OCI-LY3 (cell line): ENCODE data around the gene IFNE.
A peak's percentile ranks its signal among the peaks of the same experiment; 100 is the strongest.

Experiments
- H2AFZ ChIP-seq: fragments of 200-600, 300-600 bp; shearing (Covaris generic); 2 replicates; pipeline ENCODE4 v1.6.0; 2014; ENCODE audit warnings: antibody characterized with exemption, low read depth, low read length
- H3K27ac ChIP-seq: fragments of 200-600, 300-600 bp; sonication (generic); 2 replicates; pipeline ENCODE4 v1.5.1; 2014; ENCODE audit warnings: mild to moderate bottlenecking, low read length, moderate library complexity, mixed read lengths
- H3K27me3 ChIP-seq: fragments of 200-600, 300-600 bp; sonication (generic); 2 replicates; pipeline ENCODE4 v1.6.1; 2014; ENCODE audit warnings: low read depth, low read length, mixed read lengths
- H3K36me3 ChIP-seq: fragments of 200-600, 300-600 bp; sonication (generic); replicated peaks from 2 replicates; pipeline ENCODE3; 2014; ENCODE audit warnings: low read depth, low read length, mixed read lengths
- H3K4me1 ChIP-seq: fragments of 300-600, 200-600 bp; sonication (generic); 2 replicates; pipeline ENCODE4 v1.6.1; 2014; ENCODE audit warnings: low read length, mixed read lengths
- H3K4me2 ChIP-seq: fragments of 200-600, 300-600 bp; sonication (generic); 2 replicates; pipeline ENCODE4 v1.6.1; 2014; ENCODE audit warnings: low read length, mixed read lengths
- H3K4me3 ChIP-seq: fragments of 300-600, 200-600 bp; sonication (generic); 2 replicates; pipeline ENCODE4 v1.5.1; 2014; ENCODE audit warnings: antibody characterized with exemption, mild to moderate bottlenecking, low read length, moderate library complexity
- H3K79me2 ChIP-seq: fragments of 300-600, 200-600 bp; shearing (Covaris generic); 2 replicates; pipeline ENCODE4 v1.6.1; 2014; ENCODE audit warnings: mild to moderate bottlenecking, low read length, mixed read lengths
- H3K9ac ChIP-seq: fragments of 300-600, 200-600 bp; shearing (Covaris generic); 2 replicates; pipeline ENCODE4 v1.6.0; 2014; ENCODE audit warnings: mild to moderate bottlenecking, low read length, moderate library complexity
- H3K9me3 ChIP-seq: fragments of 200-600, 300-600 bp; shearing (Covaris generic); 2 replicates; pipeline ENCODE4 v1.6.1; 2014; ENCODE audit warnings: low read length, mixed read lengths; ENCODE audit not compliant: insufficient read depth
- H4K20me1 ChIP-seq: fragments of 200-600, 300-600 bp; sonication (generic); 2 replicates; pipeline ENCODE4 v1.6.1; 2016; ENCODE audit warnings: low read length, mixed read lengths; ENCODE audit not compliant: insufficient read depth
- EZH2phosphoT487 ChIP-seq: fragments of 200-600 bp; shearing (Covaris generic); IDR thresholded peaks from 2 replicates; pipeline ENCODE4 v1.6.1; 2018; ENCODE audit warnings: antibody characterized with exemption, mixed run types, low read depth
- TF ChIP-seq, protein P1 (sequence below): fragments of 200-600, 300-600 bp; sonication (generic); IDR thresholded peaks from 2 replicates; pipeline ENCODE4 v1.5.1; 2014; ENCODE audit warnings: antibody characterized with exemption, low read length, low read depth

IFNE gene

DNA sequence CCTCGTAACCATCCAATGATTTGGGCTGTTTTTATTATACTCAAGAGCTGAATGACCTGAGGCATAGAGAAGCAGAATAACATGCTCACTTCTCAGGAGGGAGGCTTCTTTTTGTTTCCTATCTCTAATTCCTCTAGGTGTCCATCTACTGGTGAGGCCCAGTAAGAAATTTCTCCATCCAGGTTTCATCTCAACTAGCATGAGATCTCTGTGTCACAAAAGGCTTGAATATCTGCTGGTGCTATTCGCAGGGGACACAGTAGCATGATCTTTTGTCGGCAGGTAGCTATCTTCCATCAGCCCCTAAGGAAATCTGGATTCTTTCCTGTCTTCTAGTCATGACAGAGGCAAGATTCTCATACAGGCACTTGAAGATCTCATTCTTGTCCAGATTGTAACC, 8.9 kb downstream of the IFNE start:
- no peaks in the 10 kb centered on the region for H3K9me3 ChIP-seq
- H3K27me3 ChIP-seq = peaks cover 43% of the 10 kb centered on the region
- H4K20me1 ChIP-seq = no peaks in the 10 kb centered on the region
- TF ChIP-seq EZH2phosphoT487 = no peak
- TF ChIP-seq, protein P1, sequence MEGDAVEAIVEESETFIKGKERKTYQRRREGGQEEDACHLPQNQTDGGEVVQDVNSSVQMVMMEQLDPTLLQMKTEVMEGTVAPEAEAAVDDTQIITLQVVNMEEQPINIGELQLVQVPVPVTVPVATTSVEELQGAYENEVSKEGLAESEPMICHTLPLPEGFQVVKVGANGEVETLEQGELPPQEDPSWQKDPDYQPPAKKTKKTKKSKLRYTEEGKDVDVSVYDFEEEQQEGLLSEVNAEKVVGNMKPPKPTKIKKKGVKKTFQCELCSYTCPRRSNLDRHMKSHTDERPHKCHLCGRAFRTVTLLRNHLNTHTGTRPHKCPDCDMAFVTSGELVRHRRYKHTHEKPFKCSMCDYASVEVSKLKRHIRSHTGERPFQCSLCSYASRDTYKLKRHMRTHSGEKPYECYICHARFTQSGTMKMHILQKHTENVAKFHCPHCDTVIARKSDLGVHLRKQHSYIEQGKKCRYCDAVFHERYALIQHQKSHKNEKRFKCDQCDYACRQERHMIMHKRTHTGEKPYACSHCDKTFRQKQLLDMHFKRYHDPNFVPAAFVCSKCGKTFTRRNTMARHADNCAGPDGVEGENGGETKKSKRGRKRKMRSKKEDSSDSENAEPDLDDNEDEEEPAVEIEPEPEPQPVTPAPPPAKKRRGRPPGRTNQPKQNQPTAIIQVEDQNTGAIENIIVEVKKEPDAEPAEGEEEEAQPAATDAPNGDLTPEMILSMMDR = no peak
- peaks cover 8% of the 10 kb centered on the region for H3K4me1 ChIP-seq
- no peak overlapping the region for H3K9ac ChIP-seq
- no peak overlapping the region for H3K4me2 ChIP-seq
- H3K36me3 ChIP-seq = no peaks in the 10 kb centered on the region
- H3K79me2 ChIP-seq = no peaks in the 10 kb centered on the region
- no peak overlapping the region for H3K4me3 ChIP-seq
- no peak overlapping the region for H2AFZ ChIP-seq
- no peak overlapping the region for H3K27ac ChIP-seq

DNA sequence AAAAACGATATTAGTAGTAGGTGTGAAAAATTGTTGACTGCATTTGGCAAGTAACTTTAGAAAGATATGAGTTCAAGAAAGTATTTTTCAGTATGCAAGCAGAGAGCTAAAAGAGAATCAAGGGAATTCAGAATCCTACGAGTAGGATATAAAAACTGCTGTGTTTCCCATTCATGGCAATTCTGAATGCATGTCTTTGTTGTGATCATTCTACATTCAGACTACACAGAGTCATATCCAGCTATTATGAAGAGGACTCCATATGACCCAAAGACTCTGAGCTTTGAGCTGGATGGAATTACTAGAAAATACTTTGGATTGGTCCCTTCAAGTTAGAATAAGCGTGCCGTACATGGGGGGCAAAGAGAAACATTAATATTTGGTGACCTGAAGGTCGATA, 12.0 kb downstream of the IFNE start:
- H3K4me2 ChIP-seq = no peak overlapping the region
- no peaks in the 10 kb centered on the region for H3K4me1 ChIP-seq
- H3K36me3 ChIP-seq = no peaks in the 10 kb centered on the region
- H3K27me3 ChIP-seq = peaks cover 44% of the 10 kb centered on the region
- H4K20me1 ChIP-seq = no peaks in the 10 kb centered on the region
- no peaks in the 10 kb centered on the region for H3K9me3 ChIP-seq
- no peak overlapping the region for H3K9ac ChIP-seq
- H2AFZ ChIP-seq = no peak overlapping the region
- H3K79me2 ChIP-seq = no peaks in the 10 kb centered on the region
- H3K27ac ChIP-seq = no peak overlapping the region
- H3K4me3 ChIP-seq = no peak overlapping the region
- no peak for TF ChIP-seq EZH2phosphoT487
- TF ChIP-seq, protein P1 = no peak

DNA sequence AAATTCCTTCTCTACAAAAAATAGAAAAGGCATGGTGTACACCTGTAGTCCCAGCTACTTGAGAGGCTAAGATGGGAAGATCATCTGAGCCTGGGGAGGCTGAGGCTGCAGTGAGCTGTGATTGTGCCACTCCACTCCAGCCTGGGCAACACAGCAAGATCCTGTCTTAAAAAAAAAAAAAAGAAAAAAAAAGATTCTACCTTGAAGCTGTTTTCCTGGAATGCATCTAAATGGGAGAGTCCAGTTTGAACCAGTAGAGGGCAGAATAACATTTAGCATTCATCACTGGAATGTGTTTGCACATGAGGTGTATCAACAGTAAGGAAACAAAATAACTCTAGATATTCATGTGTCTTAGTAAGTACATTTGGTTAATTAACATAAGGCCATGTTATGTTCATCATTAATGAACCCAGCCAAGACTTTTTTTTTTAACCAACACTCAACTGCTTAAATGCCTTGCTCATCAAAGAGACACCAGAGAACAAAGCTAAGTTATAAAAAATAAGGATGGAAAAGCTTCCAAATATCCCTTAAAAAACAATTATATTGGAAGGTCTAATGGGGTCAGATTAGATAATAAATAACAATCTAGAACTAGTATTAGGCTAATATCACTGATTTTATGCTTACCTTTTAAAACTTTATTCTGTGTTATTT, 16.1 kb downstream of the IFNE start:
- Histone ChIP-seq H3K4me3 (no peak overlapping the region), H3K79me2 (no peaks in the 10 kb centered on the region), H3K27ac (no peak overlapping the region), H3K4me2 (no peak overlapping the region), H3K9me3 (no peaks in the 10 kb centered on the region), H3K9ac (no peak overlapping the region), H3K27me3 (peaks cover 62% of the 10 kb centered on the region), H3K4me1 (no peaks in the 10 kb centered on the region), H3K36me3 (no peaks in the 10 kb centered on the region), H2AFZ (no peak overlapping the region), H4K20me1 (no peaks in the 10 kb centered on the region)
- TF ChIP-seq EZH2phosphoT487 = no peak
- TF ChIP-seq, protein P1 = peak; percentile 78

DNA sequence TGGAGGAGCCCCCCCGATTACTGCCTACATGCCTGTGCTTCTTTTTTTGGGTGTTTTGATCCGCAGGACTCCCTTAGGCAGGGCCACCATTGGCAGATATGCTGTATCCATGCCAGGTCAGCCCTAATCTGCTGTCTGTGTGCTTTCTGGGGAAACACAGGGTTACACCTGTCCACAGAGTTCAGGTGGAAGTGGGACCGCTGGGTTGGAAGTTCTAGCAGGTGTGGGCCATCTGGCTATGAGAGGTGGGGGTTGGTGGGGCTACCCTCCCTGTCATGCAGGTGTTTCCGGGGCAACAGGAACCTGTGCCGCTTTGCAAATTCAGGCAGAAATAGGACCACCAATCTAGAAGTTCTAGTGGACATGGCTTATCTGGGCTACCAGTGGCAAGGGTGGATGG, 17.0 kb downstream of the IFNE start:
- no peak overlapping the region for H3K9ac ChIP-seq
- H3K79me2 ChIP-seq = no peaks in the 10 kb centered on the region
- TF ChIP-seq, protein P1 = no peak
- TF ChIP-seq EZH2phosphoT487 = no peak
- no peak overlapping the region for H3K27ac ChIP-seq
- H3K27me3 ChIP-seq = peaks cover 63% of the 10 kb centered on the region
- no peaks in the 10 kb centered on the region for H3K36me3 ChIP-seq
- H2AFZ ChIP-seq = no peak overlapping the region
- H3K4me3 ChIP-seq = no peak overlapping the region
- no peaks in the 10 kb centered on the region for H4K20me1 ChIP-seq
- no peaks in the 10 kb centered on the region for H3K4me1 ChIP-seq
- no peaks in the 10 kb centered on the region for H3K9me3 ChIP-seq
- H3K4me2 ChIP-seq = no peak overlapping the region
